Spleen (tissue), 7 donors: Measurements from ENCODE around the gene GRM2.
"Not testable (repeated sequence)": the region's sequence is repeated elsewhere in the genome, so short reads cannot be mapped to it uniquely, and the experiment has no call there.

Source experiments
- POLR2A ChIP-seq, 3 donors: fragments of 450-650 bp; IDR thresholded peaks; one replicate each; pipeline ENCODE4 v1.5.1; 2017; ENCODE audit warnings: antibody characterized with exemption in 3 of 3, mild to moderate bottlenecking in 1 of 3
- TF ChIP-seq, protein P1 (sequence below), 11 experiments: fragments of 200-600 bp in 7 of 11; fragments of 450-650 bp in 4 of 11; sonication (generic) in 4 of 11; IDR thresholded peaks in 8 of 11; conservative IDR thresholded peaks in 3 of 11; 1 replicate in 7 of 11; 2 replicates in 4 of 11; pipeline versions ENCODE4 v1.4.0 to v1.8.0; 2016 to 2021; ENCODE audit warnings: antibody characterized with exemption in 11 of 11, inconsistent platforms in 4 of 11, mild to moderate bottlenecking in 1 of 11
- donor health status: DM: no; HTN: no; CAD: no; lungs with moderate emphysema.
- donor health status: DM: no; HTN: no; CAD: no.
- donor health status: DM: no; HTN: no; CAD: no.

DNA sequence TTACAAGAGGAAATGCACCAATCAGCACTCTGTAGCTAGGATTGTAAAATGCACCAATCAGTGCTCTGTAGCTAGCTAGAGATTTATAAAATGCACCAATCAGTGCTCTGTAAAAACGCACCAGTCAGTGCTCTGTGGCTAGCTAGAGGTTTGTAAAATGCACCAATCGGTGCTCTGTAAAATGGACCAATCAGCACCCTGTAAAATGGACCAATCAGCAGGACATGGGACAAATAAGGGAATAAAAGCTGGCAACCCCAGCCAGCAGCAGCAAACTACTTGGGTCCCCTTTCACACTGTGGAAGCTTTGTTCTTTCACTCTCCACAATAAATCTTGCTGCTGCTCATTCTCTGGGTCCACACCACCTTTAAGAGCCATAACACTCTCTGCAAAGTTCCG, 35.5 kb downstream of the GRM2 start:
- TF ChIP-seq POLR2A (IDR thresholded peaks at IDR 0.05), result not testable (repeated sequence)
- TF ChIP-seq, protein P1, sequence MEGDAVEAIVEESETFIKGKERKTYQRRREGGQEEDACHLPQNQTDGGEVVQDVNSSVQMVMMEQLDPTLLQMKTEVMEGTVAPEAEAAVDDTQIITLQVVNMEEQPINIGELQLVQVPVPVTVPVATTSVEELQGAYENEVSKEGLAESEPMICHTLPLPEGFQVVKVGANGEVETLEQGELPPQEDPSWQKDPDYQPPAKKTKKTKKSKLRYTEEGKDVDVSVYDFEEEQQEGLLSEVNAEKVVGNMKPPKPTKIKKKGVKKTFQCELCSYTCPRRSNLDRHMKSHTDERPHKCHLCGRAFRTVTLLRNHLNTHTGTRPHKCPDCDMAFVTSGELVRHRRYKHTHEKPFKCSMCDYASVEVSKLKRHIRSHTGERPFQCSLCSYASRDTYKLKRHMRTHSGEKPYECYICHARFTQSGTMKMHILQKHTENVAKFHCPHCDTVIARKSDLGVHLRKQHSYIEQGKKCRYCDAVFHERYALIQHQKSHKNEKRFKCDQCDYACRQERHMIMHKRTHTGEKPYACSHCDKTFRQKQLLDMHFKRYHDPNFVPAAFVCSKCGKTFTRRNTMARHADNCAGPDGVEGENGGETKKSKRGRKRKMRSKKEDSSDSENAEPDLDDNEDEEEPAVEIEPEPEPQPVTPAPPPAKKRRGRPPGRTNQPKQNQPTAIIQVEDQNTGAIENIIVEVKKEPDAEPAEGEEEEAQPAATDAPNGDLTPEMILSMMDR (IDR thresholded peaks at IDR 0.05 in 8 of 11, conservative IDR thresholded peaks at IDR 0.05 in 3 of 11), result not testable (repeated sequence)
